Mesenchymal stem cell (in vitro differentiated cells and primary cell): ENCODE results near the gene CENPP. TPM values are rescaled to one million over a fixed set of nuclear protein-coding genes. Genes with fewer than 3 reads are reported as not detected.

Experiments used
- small RNA-seq: library from polyadenylated mRNA; stranded (forward); fragments of <200 nt; extraction: miRNeasy Mini kit (QIAGEN cat#:217004); gene quantifications from one replicate; pipeline ENCODE3, GENCODE V24; 2013; ENCODE audit warnings: low read depth

CENPP gene

Small RNAs within 50 kb of the gene (small RNA-seq; reads per million reads assigned to genes)
- gene AL157827.1 (not detected), gene MIR3651 (not detected), gene MIR4670 (not detected), gene SNORA84 (not detected)
